Measurements from ENCODE around the gene INTS7.

The INTS7 gene

GRCh38 chr1:212035123-212035834 lies at the start of gene INTS7, which contains the start of gene DTL:
TSS of gene INTS7 (minus strand) at chr1:212035557. CDS start at chr1:212035437, 120 bp downstream.
TSS of gene DTL (plus strand) at chr1:212035748. CDS start at chr1:212035891, 143 bp downstream.
- peak; percentile 99 to 100 for DNase-seq

DNA sequence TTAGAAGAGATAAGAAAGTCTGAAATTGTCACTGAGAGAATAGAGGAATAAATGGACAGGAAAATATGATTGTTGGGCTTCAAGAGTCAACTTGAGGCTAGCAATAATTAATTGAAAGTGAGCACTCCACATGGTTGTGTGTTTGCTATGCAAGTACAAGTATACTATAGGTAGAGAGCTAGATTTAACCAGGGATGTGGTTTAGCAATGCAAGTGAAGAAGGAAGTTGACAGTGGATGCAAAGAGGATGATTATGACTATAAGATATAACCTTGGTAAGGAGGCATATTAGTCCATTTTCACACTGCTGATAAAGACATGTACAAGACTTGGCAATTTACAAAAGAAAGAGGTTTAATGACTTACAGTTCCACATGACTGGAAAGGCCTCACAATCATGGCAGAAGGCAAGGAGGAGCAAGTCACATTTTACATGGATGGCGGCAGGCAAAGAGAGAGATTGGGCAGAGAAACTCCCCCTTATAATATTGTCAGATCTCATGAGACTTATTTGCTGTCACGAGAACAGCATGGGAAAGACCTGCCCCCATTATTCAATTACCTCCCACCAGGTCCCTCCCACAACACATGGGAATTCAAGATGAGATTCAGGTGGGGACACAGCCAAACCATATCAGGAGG lies 47.5 kb upstream of the INTS7 start:
- DNase-seq: no peak

DNA sequence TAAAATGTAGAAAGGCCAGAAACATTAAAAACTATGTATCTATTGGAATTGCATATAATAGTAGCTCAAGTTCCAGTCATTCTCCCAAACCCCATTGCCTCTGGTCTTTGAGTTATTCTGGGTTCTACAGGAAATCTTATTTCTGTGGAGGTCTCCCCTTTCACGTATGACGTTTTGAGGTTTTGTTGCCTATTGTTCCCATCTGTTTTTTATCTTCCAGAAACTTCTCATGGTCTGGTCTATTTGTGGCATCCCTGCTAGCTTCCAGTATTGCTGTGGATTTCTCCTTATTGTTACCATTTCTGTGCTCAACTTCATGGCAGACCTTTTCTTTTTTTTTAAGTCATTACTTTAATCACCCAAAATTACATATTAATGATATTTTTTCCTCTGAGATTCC lies 43.5 kb upstream of the INTS7 start:
- DNase-seq: no peak

DNA sequence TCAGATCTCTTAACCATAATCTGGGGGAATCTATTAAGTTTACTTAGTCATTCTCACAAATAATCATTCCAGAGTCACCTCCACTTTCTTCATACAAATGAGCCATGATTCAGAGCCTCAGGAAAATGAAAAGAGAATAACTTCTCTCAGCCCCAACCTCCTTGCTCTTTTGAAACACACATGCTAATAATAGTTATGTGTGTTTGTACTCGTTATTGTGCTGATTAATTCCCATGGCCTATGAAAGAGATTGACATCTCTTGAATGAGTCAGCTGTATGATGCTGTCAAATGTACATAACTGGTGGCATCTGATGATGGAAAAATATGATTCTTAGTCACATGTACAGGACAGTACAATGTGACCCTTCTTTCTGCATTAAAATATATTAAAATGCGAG lies 41.7 kb upstream of the INTS7 start:
- no peak for DNase-seq

DNA sequence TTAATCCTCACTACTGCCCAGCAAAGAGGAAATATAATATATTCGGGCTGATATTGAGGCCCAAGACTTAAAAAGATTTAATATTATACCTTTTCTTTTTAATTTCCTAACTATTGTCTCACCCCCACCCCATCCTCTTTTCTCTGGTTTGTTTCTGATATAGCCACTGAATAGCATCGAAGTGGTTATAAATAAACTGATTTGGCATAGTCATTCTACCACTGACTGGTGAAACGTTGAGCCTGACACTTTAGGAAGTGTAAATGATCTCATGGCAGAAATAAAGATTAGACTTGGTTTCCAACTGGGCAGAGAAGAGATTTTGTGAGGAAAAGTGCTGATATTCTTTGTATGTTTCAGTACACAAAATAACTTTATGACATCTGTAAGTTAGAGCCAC lies 39.5 kb upstream of the INTS7 start:
- DNase-seq: no peak

GRCh38 chr1:212074313-212074712 lies 39.0 kb upstream of the INTS7 start:
- DNase-seq: no peak

- DNase-seq: no peak
Observed at GRCh38 chr1:212073490-212073889, 38.1 kb upstream of the INTS7 start.

DNA sequence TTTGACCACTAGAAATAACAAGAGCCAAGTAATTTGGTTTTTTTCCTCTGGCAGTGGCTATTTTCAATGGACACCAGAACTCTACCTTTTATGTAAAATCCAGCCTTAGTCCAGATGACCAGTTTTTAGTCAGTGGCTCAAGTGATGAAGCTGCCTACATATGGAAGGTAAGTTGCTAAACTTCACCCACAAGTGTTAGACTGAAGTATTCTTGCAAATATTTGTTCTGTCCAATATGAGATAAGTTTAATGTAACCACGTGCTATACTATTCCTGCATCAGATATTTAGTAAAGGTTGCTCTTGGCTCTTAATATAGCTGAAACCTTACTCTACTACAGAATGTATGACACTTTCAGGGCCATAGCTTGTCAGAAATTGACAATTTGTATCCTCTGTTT lies 36.7 kb upstream of the INTS7 start:
- no peak for DNase-seq

GRCh38 chr1:212070720-212071302 lies 35.5 kb upstream of the INTS7 start:
- DNase-seq: peak in 1 of 2 experiments; percentile 42

GRCh38 chr1:212067787-212068186 lies 32.4 kb upstream of the INTS7 start:
- DNase-seq: no peak

DNA sequence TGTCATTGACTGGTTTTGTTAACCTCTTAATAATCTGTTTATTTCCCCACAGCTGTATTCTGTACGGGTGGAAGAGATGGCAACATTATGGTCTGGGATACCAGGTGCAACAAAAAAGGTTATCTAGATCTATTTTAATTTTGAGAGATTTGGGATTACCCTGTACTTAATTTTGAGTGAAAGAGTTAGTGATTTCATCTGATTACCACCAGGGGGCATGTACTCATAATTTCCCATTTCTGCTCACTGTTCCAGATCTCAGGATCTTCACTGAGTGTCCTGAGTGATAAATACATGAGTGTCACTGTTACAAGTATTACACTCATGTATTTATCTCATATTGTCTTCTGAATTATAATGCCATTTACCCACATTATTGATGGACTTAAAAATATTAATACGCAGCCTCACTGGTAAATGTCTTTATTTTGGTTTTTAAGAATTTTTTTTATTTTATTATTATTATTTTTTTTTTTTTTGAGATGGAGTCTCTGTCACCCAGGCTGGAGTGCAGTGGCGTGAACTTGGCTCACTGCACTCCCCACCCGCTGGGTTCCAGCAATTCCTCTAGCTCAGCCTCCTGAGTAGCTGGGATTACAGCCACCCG lies 27.6 kb upstream of the INTS7 start:
- peak in 1 of 2 experiments; percentile 77 for DNase-seq

GRCh38 chr1:212060632-212061472 lies 25.5 kb upstream of the INTS7 start:
- peak in 1 of 2 experiments; percentile 20 for DNase-seq

- no peak for DNase-seq
Observed at GRCh38 chr1:212055333-212055732, 20.0 kb upstream of the INTS7 start.

- no peak for DNase-seq
Observed at GRCh38 chr1:212053993-212054392, 18.6 kb upstream of the INTS7 start.

GRCh38 chr1:212045981-212046380 lies 10.6 kb upstream of the INTS7 start:
- no peak for DNase-seq

- DNase-seq: no peak
Observed at GRCh38 chr1:212044851-212045250, 9.5 kb upstream of the INTS7 start.

GRCh38 chr1:212042436-212042835 lies 7.1 kb upstream of the INTS7 start:
- no peak for DNase-seq

DNA sequence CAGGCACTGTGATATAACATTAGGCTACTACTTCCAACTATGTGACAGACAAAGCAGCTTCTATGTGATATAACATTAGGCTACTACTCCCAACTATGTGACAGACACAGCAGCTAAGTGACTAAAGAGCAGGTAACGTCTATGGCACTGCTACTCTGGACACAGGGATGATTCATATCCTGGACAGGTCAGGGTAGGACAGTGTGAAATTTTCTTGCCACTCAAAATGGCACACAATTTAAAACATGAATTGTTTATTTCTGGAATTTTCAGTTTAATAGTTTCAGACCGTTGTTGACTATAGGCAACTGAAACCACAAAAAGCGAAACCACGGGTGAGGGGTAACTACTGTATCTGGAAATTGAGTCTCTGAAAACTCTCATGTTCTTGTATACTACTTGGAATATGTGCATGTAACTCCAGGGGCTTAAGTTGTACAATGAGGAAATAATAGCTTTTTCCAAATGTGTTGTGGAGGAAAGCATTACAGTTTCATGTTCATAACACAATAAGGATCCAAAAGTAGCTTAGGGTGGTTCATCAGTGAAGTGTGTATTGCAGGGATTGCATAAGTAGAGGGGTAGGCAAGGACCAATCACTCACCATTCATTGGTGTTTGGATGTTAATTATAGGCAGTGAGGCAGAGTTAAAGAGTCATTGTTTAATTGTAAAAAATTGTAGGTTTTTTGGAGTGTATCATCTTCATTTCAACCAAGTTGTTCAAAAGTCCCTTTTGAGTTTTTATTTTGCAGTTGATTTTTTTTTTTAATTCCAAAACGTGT lies 5.5 kb upstream of the INTS7 start:
- DNase-seq: no peak

- no peak for DNase-seq
Observed at GRCh38 chr1:212039622-212040021, 4.3 kb upstream of the INTS7 start.

DNA sequence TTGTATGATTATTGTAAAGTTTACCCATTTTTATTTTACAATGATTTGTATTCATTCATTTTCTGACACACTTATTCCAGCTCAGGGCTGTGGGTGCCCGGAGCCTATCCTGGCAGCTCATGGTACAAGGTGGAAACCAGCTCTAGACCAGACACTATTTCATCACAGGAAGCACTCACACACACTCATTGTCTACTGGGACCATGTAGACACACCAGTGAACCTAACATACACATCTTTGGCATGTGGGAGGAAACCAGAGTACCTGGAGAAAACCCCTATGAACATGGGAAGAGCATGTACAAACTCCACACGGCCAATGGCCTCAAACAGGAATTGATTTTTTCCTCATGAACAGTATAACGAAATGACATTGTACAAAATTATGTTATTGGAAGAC lies 2.5 kb upstream of the INTS7 start:
- no peak for DNase-seq

- DNase-seq: no peak
Observed at GRCh38 chr1:212035835-212036605, 663 bp upstream of the INTS7 start.
